ENCODE measurements around the gene DLG2. TPM values are rescaled to one million over a fixed set of nuclear protein-coding genes. Genes with fewer than 3 reads are reported as not detected.
"Not testable (repeated sequence)": the region's sequence is repeated elsewhere in the genome, so short reads cannot be mapped to it uniquely, and the experiment has no call there.

DLG2 gene
- 10 to 100 TPM in 3 of 4 donors, 1 to 10 TPM in 1; 8.2 to 25.8 (median 16.2) TPM for total RNA-seq
- polyA plus RNA-seq, result 1 to 10 TPM in 1 of 3 donors, under 1 TPM in 1, not detected in 1; 0.60 to 1.3 TPM

DNA sequence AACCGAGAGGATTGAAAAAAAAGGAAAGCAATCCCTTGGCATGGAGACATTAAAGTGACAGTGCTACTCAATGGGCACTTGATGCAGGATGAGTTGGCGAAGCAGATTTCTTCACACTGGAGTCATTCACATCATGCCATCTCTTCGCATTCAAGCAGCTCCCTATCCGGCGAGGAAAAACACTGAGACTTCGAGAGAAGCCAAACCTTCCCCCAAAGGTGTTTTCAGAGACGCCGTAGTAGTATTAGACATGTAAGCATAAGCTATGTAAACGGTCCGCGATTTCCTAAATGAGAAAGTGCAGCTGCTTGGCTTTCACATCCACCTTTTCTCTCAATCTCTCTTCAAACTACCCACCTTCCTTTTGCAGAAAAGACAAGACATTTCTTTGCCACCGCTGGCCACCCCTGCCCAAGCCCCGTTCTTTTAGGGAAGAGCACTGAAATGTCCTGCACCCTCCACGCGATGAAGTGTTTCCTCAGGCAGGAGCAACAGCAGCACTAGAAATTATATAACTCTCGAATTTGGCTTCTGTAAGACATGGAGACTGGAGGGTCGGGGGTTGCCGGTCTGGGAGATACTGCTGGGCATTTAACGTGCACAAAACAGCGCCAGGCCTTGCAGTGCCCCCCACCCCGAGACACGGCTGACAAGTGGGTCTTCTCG, at the start of gene DLG2:
Gene DLG2, minus strand, starts transcription at position 13 of the 666 bp plus-strand sequence.
- H3K27me3 ChIP-seq, result no peaks in the 10 kb centered on the region
- WGBS, 2 donors, result 0 to 1% methylated on average over 23 of the region's 23 CpGs
- peaks cover 0 to 30% (median 27%) of the 10 kb centered on the region in 4 donors for H3K4me1 ChIP-seq
- no peaks in the 10 kb centered on the region for H3K9me3 ChIP-seq
- peaks cover 0 to 16% (median 0%) of the 10 kb centered on the region in 4 donors for H3K36me3 ChIP-seq
- H3K27ac ChIP-seq, result peak within 1 kb of the TSS; percentile 88 to 98 (median 96)
- DNase-seq, result no peak
- peak within 1 kb of the TSS; percentile 58 to 90 (median 68) for H3K4me3 ChIP-seq
- intact Hi-C loops (cut with DNase I), result loop anchor here (5.0 kb wide), 1 partner anchor 60 kb away; the partner anchor contains the start of gene CCDC89
- TF ChIP-seq EP300 (IDR thresholded peaks at IDR 0.05) (no peak), POLR2AphosphoS5 (IDR thresholded peaks at IDR 0.05) (peak in 1 of 4 donors; percentile 41)

DNA sequence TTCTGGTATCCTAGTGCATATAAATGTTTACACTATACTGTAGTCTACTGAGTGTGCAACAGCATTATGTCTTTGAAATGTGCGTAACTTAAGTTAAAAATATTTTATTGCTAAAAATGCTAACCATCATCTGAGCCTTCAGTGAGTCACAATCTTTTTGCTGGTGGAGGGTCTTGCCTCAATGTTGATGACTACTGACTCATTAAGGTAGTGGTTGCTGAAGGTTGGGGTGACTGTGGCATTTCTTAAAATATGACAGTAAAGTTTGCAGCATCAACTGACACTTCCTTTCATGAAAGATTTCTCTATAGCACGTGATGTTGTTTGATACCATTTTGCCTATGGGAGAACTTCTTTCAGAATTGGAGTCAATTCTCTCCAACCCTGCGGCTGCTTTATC, 46.2 kb upstream of the DLG2 start:
- intact Hi-C loops (cut with DNase I), result no loop called here
- WGBS, 2 donors, result 93 to 96% methylated on average over 3 of the region's 3 CpGs
- H3K36me3 ChIP-seq, result no peaks in the 10 kb centered on the region
- no peak overlapping the region for H3K4me3 ChIP-seq
- DNase-seq, result no peak
- H3K27me3 ChIP-seq, result no peaks in the 10 kb centered on the region
- TF ChIP-seq POLR2AphosphoS5 (IDR thresholded peaks at IDR 0.05) (no peak), EP300 (IDR thresholded peaks at IDR 0.05) (no peak), POLR2A (IDR thresholded peaks at IDR 0.05) (no peak)
- TF ChIP-seq, protein P1, sequence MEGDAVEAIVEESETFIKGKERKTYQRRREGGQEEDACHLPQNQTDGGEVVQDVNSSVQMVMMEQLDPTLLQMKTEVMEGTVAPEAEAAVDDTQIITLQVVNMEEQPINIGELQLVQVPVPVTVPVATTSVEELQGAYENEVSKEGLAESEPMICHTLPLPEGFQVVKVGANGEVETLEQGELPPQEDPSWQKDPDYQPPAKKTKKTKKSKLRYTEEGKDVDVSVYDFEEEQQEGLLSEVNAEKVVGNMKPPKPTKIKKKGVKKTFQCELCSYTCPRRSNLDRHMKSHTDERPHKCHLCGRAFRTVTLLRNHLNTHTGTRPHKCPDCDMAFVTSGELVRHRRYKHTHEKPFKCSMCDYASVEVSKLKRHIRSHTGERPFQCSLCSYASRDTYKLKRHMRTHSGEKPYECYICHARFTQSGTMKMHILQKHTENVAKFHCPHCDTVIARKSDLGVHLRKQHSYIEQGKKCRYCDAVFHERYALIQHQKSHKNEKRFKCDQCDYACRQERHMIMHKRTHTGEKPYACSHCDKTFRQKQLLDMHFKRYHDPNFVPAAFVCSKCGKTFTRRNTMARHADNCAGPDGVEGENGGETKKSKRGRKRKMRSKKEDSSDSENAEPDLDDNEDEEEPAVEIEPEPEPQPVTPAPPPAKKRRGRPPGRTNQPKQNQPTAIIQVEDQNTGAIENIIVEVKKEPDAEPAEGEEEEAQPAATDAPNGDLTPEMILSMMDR (IDR thresholded peaks at IDR 0.05), result no peak
- H3K9me3 ChIP-seq, result no peaks in the 10 kb centered on the region
- H3K4me1 ChIP-seq, result no peaks in the 10 kb centered on the region
- H3K27ac ChIP-seq, result no peak overlapping the region

DNA sequence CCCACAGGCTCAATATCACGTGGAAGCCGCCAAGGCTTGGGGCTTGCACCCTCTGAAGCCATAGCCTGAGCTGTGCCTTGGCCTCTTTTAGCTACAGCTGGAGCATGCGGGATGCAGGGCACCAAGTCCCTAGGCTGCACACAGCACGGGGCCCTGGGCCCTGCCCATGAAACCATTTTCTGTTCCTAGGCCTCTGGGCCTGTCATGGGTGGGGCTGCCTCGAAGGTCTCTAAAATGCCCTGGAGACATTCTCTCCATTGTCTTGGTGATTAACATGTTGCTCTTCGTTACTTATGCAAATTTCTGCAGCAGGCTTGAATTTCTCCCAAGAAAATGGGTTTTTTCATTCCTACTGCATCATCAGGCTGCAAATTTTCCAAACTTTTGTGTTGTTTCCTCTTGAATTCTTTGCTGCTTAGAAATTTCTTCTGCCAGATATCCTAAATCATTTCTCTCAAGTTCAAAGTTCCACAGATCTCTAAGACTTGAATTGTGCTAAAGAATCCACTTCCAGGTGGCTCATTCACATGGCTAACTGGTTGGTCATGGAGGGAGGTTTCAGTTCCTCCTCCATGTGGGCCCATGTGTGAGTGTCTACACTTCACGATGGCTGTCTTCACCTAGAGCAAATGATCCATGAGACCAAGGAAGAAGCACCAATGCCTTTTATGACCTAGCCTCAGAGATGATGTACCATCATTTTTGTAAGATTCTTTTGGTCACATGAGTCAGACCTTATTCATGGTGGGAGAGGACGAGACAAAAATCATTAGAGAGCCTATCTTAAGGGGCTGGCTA, 45.2 kb upstream of the DLG2 start:
- WGBS, 2 donors, result 89 to 92% methylated on average over 8 of the region's 8 CpGs
- no peak for DNase-seq
- no peak overlapping the region for H3K4me3 ChIP-seq
- H3K4me1 ChIP-seq, result no peaks in the 10 kb centered on the region
- H3K27me3 ChIP-seq, result no peaks in the 10 kb centered on the region
- H3K36me3 ChIP-seq, result no peaks in the 10 kb centered on the region
- H3K27ac ChIP-seq, result no peak overlapping the region
- TF ChIP-seq POLR2AphosphoS5 (IDR thresholded peaks at IDR 0.05), result no peak
- no peak for TF ChIP-seq POLR2A (IDR thresholded peaks at IDR 0.05)
- no peak for TF ChIP-seq EP300 (IDR thresholded peaks at IDR 0.05)
- TF ChIP-seq, protein P1 (IDR thresholded peaks at IDR 0.05), result no peak
- intact Hi-C loops (cut with DNase I), result no loop called here
- H3K9me3 ChIP-seq, result no peaks in the 10 kb centered on the region

DNA sequence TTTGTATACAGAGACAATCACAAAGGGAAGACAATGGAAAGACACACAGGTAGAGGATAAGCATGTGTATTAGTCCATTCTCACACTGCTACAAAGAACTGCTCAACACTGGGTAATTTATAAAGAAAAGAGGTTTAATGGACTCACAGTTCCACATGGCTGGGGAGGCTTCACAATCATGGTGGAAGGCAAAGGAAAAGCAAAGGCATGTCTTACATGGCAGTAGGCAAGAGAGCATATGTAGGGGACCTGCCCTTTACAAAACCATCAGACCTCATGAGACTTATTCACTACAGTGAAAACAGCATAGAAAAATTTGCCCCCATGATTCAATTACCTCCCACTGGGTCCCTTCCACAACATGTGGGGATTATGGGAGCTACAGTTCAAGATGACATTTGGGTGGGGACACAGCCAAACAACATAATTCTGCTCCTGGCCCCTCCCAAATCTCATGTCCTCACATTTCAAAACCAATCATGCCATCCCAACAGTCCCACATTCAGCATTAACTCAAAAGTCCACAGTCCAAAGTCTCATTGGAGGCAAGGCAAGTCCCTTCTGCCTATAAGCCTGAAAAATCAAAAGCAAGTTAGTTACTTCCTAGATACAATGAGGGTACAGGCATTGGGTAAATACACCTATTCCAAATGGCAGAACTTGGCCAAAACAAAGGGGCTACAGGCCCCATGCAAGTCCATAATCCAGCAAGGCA, 44.0 kb upstream of the DLG2 start:
- DNase-seq; intact Hi-C loops (cut with DNase I); H3K9me3 ChIP-seq; H3K4me3 ChIP-seq; H3K27ac ChIP-seq; H3K27me3 ChIP-seq; H3K36me3 ChIP-seq; H3K4me1 ChIP-seq: not testable (repeated sequence)

DNA sequence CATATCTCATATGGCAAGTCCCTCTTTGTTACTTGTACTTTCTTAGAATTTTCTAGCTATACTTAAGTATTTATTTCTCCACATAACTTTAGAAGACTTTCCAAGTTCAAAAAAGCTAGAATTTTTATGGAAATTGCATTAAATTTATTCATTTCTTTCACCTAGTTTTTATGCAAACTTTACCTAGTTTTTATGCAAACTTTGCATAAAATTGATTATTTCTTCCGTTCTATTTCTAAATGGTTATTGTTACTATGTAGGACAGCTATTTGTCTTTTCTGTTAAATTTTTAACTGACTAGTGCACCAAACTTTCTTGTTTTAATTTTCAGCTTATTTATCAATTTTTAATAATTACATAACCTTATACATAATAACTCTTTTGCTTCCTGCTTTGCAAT, 41.0 kb upstream of the DLG2 start:
- H3K27me3 ChIP-seq, result no peaks in the 10 kb centered on the region
- intact Hi-C loops (cut with DNase I), result loop anchor here (10.0 kb wide), 2 partner anchors 73 to 577 kb away; partner anchors contain the start of gene EED
- H3K4me1 ChIP-seq, result peaks cover 0 to 6% (median 2%) of the 10 kb centered on the region in 4 donors
- no peaks in the 10 kb centered on the region for H3K9me3 ChIP-seq
- H3K27ac ChIP-seq, result no peak overlapping the region
- DNase-seq, result no peak
- TF ChIP-seq, protein P1 (IDR thresholded peaks at IDR 0.05), result no peak
- TF ChIP-seq EP300 (IDR thresholded peaks at IDR 0.05) (no peak), POLR2A (IDR thresholded peaks at IDR 0.05) (no peak), POLR2AphosphoS5 (IDR thresholded peaks at IDR 0.05) (no peak)
- WGBS, 2 donors, result 93 to 98% methylated on average over 1 of the region's 1 CpG
- no peaks in the 10 kb centered on the region for H3K36me3 ChIP-seq
- no peak overlapping the region for H3K4me3 ChIP-seq

Data from sigmoid colon (tissue), 7 donors.